H9 (cell line): Measurements from ENCODE around the gene INMT. TPM values are rescaled to one million over a fixed set of nuclear protein-coding genes. Genes with fewer than 3 reads are reported as not detected.
A peak's percentile ranks its signal among the peaks of the same experiment; 100 is the strongest.

Experiments used
- DNase-seq: peaks from one replicate; pipeline ENCODE4 v3.0.0-alpha.2; 2017
- H2AFZ ChIP-seq: one replicate; pipeline ENCODE4 v1.6.1; 2013; ENCODE audit warnings: mild to moderate bottlenecking, low read length, control low read depth, moderate library complexity
- H2AK5ac ChIP-seq: 2 replicates; pipeline ENCODE4 v1.6.1; 2013; ENCODE audit warnings: low read length, control low read depth, mixed read lengths; ENCODE audit not compliant: insufficient read length
- H2BK120ac ChIP-seq: one replicate; pipeline ENCODE4 v1.6.1; 2013; ENCODE audit warnings: low read depth, mild to moderate bottlenecking, low read length, control low read depth, inconsistent platforms; ENCODE audit not compliant: poor library complexity, severe bottlenecking
- H2BK12ac ChIP-seq: 2 replicates; pipeline ENCODE4 v1.6.1; 2013; ENCODE audit warnings: low read length, control low read depth, mixed read lengths, low read depth; ENCODE audit not compliant: insufficient read length
- H2BK15ac ChIP-seq: 2 replicates; pipeline ENCODE4 v1.6.1; 2013; ENCODE audit warnings: low read depth, low read length, control low read depth
- H2BK20ac ChIP-seq: one replicate; pipeline ENCODE4 v1.6.1; 2013; ENCODE audit warnings: low read depth, mild to moderate bottlenecking, low read length, control low read depth, inconsistent platforms; ENCODE audit not compliant: poor library complexity, severe bottlenecking
- H2BK5ac ChIP-seq: 2 replicates; pipeline ENCODE4 v1.6.1; 2013; ENCODE audit warnings: low read length, control low read depth, mixed read lengths; ENCODE audit not compliant: insufficient read length
- H3K14ac ChIP-seq: 2 replicates; pipeline ENCODE4 v1.6.1; 2013; ENCODE audit warnings: low read length, control low read depth; ENCODE audit not compliant: insufficient read depth
- H3K18ac ChIP-seq: 2 replicates; pipeline ENCODE4 v1.6.1; 2013; ENCODE audit warnings: low read depth, mild to moderate bottlenecking, mixed read lengths, low read length, control low read depth; ENCODE audit not compliant: insufficient read length
- H3K23ac ChIP-seq: 2 replicates; pipeline ENCODE4 v1.6.1; 2013; ENCODE audit warnings: low read length, control low read depth, mixed read lengths, low read depth; ENCODE audit not compliant: insufficient read length
- H3K23me2 ChIP-seq: 2 replicates; pipeline ENCODE4 v1.6.1; 2013; ENCODE audit warnings: low read depth, mild to moderate bottlenecking, mixed read lengths, low read length, control low read depth; ENCODE audit not compliant: insufficient read length, poor library complexity, severe bottlenecking
- H3K27ac ChIP-seq: 2 replicates; pipeline ENCODE4 v1.5.1; 2013; ENCODE audit warnings: low read length, control low read depth, mixed read lengths, low read depth; ENCODE audit not compliant: insufficient read length
- H3K27me3 ChIP-seq: 2 replicates; pipeline ENCODE4 v1.6.1; 2013; ENCODE audit warnings: low read length, control low read depth, inconsistent platforms; ENCODE audit not compliant: insufficient read depth
- H3K4ac ChIP-seq: 2 replicates; pipeline ENCODE4 v1.6.1; 2013; ENCODE audit warnings: low read depth, mild to moderate bottlenecking, control low read depth, inconsistent platforms, low read length, moderate library complexity
- H3K4me1 ChIP-seq: 2 replicates; pipeline ENCODE4 v1.6.1; 2013; ENCODE audit warnings: low read length, control low read depth, inconsistent platforms; ENCODE audit not compliant: insufficient read depth
- H3K4me2 ChIP-seq: 2 replicates; pipeline ENCODE4 v1.6.1; 2013; ENCODE audit warnings: low read length, control low read depth, mixed read lengths; ENCODE audit not compliant: insufficient read length, insufficient read depth
- H3K56ac ChIP-seq: 2 replicates; pipeline ENCODE4 v1.6.1; 2013; ENCODE audit warnings: low read depth, mild to moderate bottlenecking, mixed read lengths, low read length, control low read depth; ENCODE audit not compliant: insufficient read length
- H3K79me1 ChIP-seq: 2 replicates; pipeline ENCODE4 v1.6.1; 2013; ENCODE audit warnings: low read depth, mild to moderate bottlenecking, moderate library complexity, low read length, control low read depth, inconsistent platforms; ENCODE audit not compliant: insufficient read depth, poor library complexity, severe bottlenecking
- H3K79me2 ChIP-seq: 2 replicates; pipeline ENCODE4 v1.6.1; 2013; ENCODE audit warnings: low read length, control low read depth, inconsistent platforms; ENCODE audit not compliant: insufficient read depth
- H3K9ac ChIP-seq: 2 replicates; pipeline ENCODE4 v1.6.1; 2013; ENCODE audit warnings: low read length, control low read depth, mixed read lengths; ENCODE audit not compliant: insufficient read length; ENCODE audit errors: extremely low read depth
- H3K9me3 ChIP-seq: one replicate; pipeline ENCODE4 v1.6.1; 2013; ENCODE audit warnings: low read depth, low read length, inconsistent platforms; ENCODE audit not compliant: control insufficient read depth
- H3T11ph ChIP-seq: one replicate; pipeline ENCODE4 v1.6.1; 2013; ENCODE audit warnings: mild to moderate bottlenecking, low read length, control low read depth, inconsistent platforms
- H4K20me1 ChIP-seq: one replicate; pipeline ENCODE4 v1.6.1; 2013; ENCODE audit not compliant: control insufficient read depth, insufficient read length, insufficient read depth
- H4K5ac ChIP-seq: 2 replicates; pipeline ENCODE4 v1.6.1; 2013; ENCODE audit warnings: low read depth, mild to moderate bottlenecking, mixed read lengths, low read length, control low read depth; ENCODE audit not compliant: insufficient read length
- H4K8ac ChIP-seq: replicated peaks from 2 replicates; pipeline ENCODE4 v1.6.1; 2013; ENCODE audit warnings: low read length, control low read depth, mixed read lengths, low read depth; ENCODE audit not compliant: insufficient read length
- H4K91ac ChIP-seq: 2 replicates; pipeline ENCODE4 v1.6.1; 2013; ENCODE audit warnings: low read depth, mild to moderate bottlenecking, moderate library complexity, mixed read lengths, low read length, control low read depth; ENCODE audit not compliant: insufficient read length
- H3K27ac Mint-ChIP-seq, 3 experiments: 2 replicates in 2 of 3; 3 replicates in 1 of 3; pipeline ENCODE4 v1.8.0; 2020 to 2021; ENCODE audit warnings: mixed read lengths in 3 of 3, mild to moderate bottlenecking in 1 of 3, moderate library complexity in 1 of 3
- H3K27me3 Mint-ChIP-seq: 2 replicates; pipeline ENCODE4 v1.8.0; 2021; ENCODE audit warnings: low read depth, mild to moderate bottlenecking, moderate library complexity, mixed read lengths
- H3K36me3 Mint-ChIP-seq, 3 experiments: 2 replicates in 2 of 3; 3 replicates in 1 of 3; pipeline ENCODE4 v1.8.0; 2020 to 2021; ENCODE audit warnings: low read depth in 3 of 3, mixed read lengths in 3 of 3; ENCODE audit not compliant: insufficient read depth in 1 of 3
- H3K4me1 Mint-ChIP-seq, 2 experiments: 2 replicates each; pipeline ENCODE4 v1.8.0; 2020; ENCODE audit warnings: mixed read lengths in 2 of 2
- H3K4me3 Mint-ChIP-seq, 2 experiments: 2 replicates in 1 of 2; 3 replicates in 1 of 2; pipeline ENCODE4 v1.8.0; 2020 to 2021; ENCODE audit warnings: mild to moderate bottlenecking in 2 of 2, mixed read lengths in 2 of 2, moderate library complexity in 1 of 2
- H3K9me3 Mint-ChIP-seq, 2 experiments: 2 replicates in 1 of 2; 3 replicates in 1 of 2; pipeline ENCODE4 v1.8.0; 2020; ENCODE audit warnings: mild to moderate bottlenecking in 2 of 2, mixed read lengths in 2 of 2, moderate library complexity in 1 of 2
- WGBS: extraction: QIAGEN DNeasy Blood & Tissue Kit; methylation state at CpG from one replicate; pipeline ENCODE4 v1.1.7; 2013; ENCODE audit warnings: missing lambda C conversion rate, low lambda C conversion rate, mixed read lengths; ENCODE audit not compliant: insufficient read length; ENCODE audit errors: extremely low coverage; 5-methylcytosine and 5-hydroxymethylcytosine counted together
- total RNA-seq: library from RNA; stranded (reverse); gene quantifications from 2 replicates; pipeline ENCODE4 v1.2.1, GENCODE V29; 2021
- TF ChIP-seq, protein P1 (sequence below): fragments of 200-600 bp; sonication (generic); conservative IDR thresholded peaks from 3 replicates; pipeline ENCODE4 v1.8.0; 2021; ENCODE audit warnings: antibody characterized with exemption, mild to moderate bottlenecking

INMT gene
- total RNA-seq, 1 experiment from 2014 or later, result 0.70 TPM

DNA sequence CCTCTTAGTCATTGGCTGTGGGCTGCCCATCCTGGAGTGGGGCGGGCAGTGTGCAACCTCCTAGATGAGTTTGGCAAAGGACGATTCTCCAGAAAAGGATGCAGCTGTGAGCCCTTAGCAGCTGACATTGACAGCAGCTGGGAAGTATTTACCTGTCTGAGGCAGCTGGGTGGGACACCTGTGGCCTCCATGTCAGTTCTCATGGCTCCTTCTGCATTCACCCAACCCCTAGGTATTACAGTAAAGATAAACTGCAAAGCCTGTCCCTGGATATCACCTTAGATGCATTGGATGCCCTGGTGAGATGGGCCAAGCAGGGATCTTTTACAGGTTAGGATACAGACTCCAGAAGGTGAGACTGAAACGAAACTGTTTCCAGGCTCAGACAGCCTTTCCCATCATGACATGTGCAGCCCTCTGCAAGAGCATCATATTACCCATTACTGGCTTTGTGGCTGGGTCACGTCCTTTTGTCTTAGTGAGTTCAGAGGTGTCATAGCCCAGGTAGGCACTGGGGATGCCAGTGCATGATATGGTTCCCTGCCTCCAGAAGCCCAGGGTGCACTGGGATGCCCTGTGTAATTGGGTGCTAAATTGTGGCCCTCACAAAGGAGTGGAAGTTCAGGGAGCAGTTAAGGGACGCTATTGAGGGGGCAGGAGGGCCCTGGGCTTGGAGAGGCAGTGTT is 48.2 kb downstream of the INMT start:
- Histone ChIP-seq H3K27me3 (no peaks in the 10 kb centered on the region), H3K14ac (no peak overlapping the region), H2BK120ac (no peak overlapping the region), H2BK15ac (no peak overlapping the region), H2AK5ac (no peak overlapping the region), H2BK12ac (no peak overlapping the region), H2BK5ac (no peak overlapping the region), H4K8ac (no peak overlapping the region), H3K27ac (no peak overlapping the region), H3K4ac (no peak overlapping the region), H4K20me1 (no peaks in the 10 kb centered on the region), H3K18ac (no peak overlapping the region), H4K5ac (no peak overlapping the region), H3K79me2 (no peaks in the 10 kb centered on the region), H3K56ac (no peak overlapping the region), H3K9me3 (no peaks in the 10 kb centered on the region), H2AFZ (no peak overlapping the region), H4K91ac (no peak overlapping the region), H2BK20ac (no peak overlapping the region), H3K4me1 (no peaks in the 10 kb centered on the region), H3K4me2 (no peak overlapping the region), H3K23me2 (no peaks in the 10 kb centered on the region), H3K79me1 (no peaks in the 10 kb centered on the region), H3K9ac (no peak overlapping the region), H3K23ac (no peak overlapping the region), H3T11ph (no peak overlapping the region)
- TF ChIP-seq, protein P1, sequence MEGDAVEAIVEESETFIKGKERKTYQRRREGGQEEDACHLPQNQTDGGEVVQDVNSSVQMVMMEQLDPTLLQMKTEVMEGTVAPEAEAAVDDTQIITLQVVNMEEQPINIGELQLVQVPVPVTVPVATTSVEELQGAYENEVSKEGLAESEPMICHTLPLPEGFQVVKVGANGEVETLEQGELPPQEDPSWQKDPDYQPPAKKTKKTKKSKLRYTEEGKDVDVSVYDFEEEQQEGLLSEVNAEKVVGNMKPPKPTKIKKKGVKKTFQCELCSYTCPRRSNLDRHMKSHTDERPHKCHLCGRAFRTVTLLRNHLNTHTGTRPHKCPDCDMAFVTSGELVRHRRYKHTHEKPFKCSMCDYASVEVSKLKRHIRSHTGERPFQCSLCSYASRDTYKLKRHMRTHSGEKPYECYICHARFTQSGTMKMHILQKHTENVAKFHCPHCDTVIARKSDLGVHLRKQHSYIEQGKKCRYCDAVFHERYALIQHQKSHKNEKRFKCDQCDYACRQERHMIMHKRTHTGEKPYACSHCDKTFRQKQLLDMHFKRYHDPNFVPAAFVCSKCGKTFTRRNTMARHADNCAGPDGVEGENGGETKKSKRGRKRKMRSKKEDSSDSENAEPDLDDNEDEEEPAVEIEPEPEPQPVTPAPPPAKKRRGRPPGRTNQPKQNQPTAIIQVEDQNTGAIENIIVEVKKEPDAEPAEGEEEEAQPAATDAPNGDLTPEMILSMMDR, result no peak
- Mint-ChIP-seq H3K36me3 (no peaks in the 10 kb centered on the region; a peak in 1 of 7 replicates), H3K27ac (peak overlapping the region in 1 of 3 experiments; percentile 65; a peak in 1 of 7 replicates), H3K4me1 (peaks cover 0 to 5% of the 10 kb centered on the region in 2 experiments; a peak in 2 of 4 replicates), H3K9me3 (no peaks in the 10 kb centered on the region), H3K27me3 (no peaks in the 10 kb centered on the region; the same call in none of the 2 replicates), H3K4me3 (no peak overlapping the region; a peak in 1 of 5 replicates)
- no CpG with 5 or more reads among the region's 5 CpGs for WGBS
- DNase-seq, result no peak
